SH-SY5Y (cell line): ENCODE data around the gene SSBP3.

ENCODE experiments used
- GATA2 ChIP-seq: IDR thresholded peaks from 2 replicates; pipeline ENCODE4 v1.6.1; 2011; ENCODE audit warnings: mild to moderate bottlenecking, low read depth, low read length
- GATA3 ChIP-seq: IDR thresholded peaks from 2 replicates; pipeline ENCODE4 v1.6.1; 2011; ENCODE audit warnings: low read depth, mild to moderate bottlenecking, low read length, moderate library complexity

DNA sequence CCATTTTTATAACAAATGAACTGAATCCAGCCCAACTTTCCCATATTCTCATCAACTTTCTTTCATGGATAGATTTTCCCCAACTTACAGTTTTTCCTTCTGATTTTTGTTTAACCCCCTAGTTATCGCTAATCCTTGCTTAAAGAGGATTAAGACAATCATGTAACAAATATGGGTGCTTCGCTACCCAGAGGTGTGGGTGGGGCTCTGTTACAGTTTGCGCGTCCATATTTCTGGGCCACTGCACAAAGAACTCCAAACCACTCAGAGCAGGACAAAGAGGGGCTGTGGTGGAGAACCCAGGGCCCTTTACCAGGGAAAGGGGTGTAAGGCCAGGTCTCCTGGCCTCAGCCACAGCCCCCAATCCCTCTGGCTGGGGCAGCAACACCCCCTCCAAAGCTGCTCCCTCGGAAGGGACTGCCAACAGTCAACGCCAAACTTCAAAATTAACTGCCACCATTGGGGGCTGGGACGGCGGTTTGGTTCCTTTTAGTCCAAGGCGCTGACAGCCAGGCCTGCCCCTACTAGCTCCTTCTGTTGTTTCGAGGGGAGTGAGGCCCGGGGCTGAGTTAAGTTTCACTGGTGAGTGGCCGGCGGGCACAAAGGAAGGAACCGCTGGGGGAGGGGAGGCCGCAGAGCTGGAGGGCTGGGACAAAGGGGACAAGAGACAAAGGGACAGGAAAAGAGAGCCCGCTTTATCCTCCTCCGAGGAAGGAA is 27.9 kb downstream of the SSBP3 start:
- no peak for TF ChIP-seq GATA2
- TF ChIP-seq GATA3 = no peak
